Measurements from ENCODE around the gene ARID1B. TPM values are rescaled to one million over a fixed set of nuclear protein-coding genes. Genes with fewer than 3 reads are reported as not detected.
A peak's percentile ranks its signal among the peaks of the same experiment; 100 is the strongest.

ARID1B gene
- total and polyA plus RNA-seq, 9 of the 15 experiments (the other 6 are each of a cell fraction or from before 2014, with no cell fraction given): 12.5 to 50.5 (median 25.8) TPM

GRCh38 chr6:157037165-157037564, 260.0 kb downstream of the ARID1B start:
- no peak for DNase-seq (ENCODE audit: extremely low read depth in 1 of 4, low spot score in 3 of 4)
- FAIRE-seq: no peak
- Histone ChIP-seq H2AFZ (ENCODE audit: low read depth, low read length) (no peak overlapping the region), H4K20me1 (replicated peaks; ENCODE audit: control insufficient read depth, insufficient read depth, low read length) (0 out of 2 replicates have a peak, but pooled peaks cover 5% of the 10 kb centered on the region), H3K9ac (ENCODE audit: insufficient read depth in 1 of 2, low read depth in 2 of 2, low read length in 2 of 2) (peak overlapping the region in 1 of 2 experiments; percentile 4; a peak in 1 of 4 replicates), H3K79me2 (ENCODE audit: control insufficient read depth, insufficient read depth, low read length) (peaks cover 24% of the 10 kb centered on the region), H3K36me3 (ENCODE audit: control insufficient read depth, insufficient read depth, low read length) (no peaks in the 10 kb centered on the region), H3K27ac (ENCODE audit: extremely low read depth, low read depth, low read length) (no peak overlapping the region), H3K4me3 (no peak overlapping the region), H3K27me3 (ENCODE audit: control insufficient read depth in 2 of 2, insufficient read depth in 2 of 2, low read length in 2 of 2) (no peaks in the 10 kb centered on the region), H3K9me1 (ENCODE audit: control insufficient read depth, insufficient read depth, low read length) (no peaks in the 10 kb centered on the region), H3K4me2 (ENCODE audit: insufficient read depth, low read length) (no peak overlapping the region), H3K9me3 (replicated peaks; ENCODE audit: control insufficient read depth, insufficient read depth, low read depth, low read length) (no peaks in the 10 kb centered on the region), H3K4me1 (replicated peaks in 1 of 2; ENCODE audit: control insufficient read depth in 2 of 2, insufficient read depth in 2 of 2, low read length in 2 of 2) (no peaks in the 10 kb centered on the region; a peak in 3 of 5 replicates)
- TF ChIP-seq CCAR2 (IDR thresholded peaks at IDR 0.05; ENCODE audit: low read depth, low read length): no peak
- TF ChIP-seq MEIS2 (IDR thresholded peaks at IDR 0.05; ENCODE audit: partially characterized antibody): peak; percentile 23
- ChIA-PET CTCF (ENCODE audit: low intra/inter-chr PET ratio) (interaction anchor here (0.8 to 0.9 kb wide), 2 partner anchors 9 to 147 kb away, joined by 3 to 7 read pairs; no protein-coding TSS in a partner anchor), POLR2A (interaction anchor here (1.0 to 1.6 kb wide), 6 partner anchors 9 to 25 kb away, joined by 4 to 5 read pairs (median 4); no protein-coding TSS in a partner anchor)
- BruUV-seq (replicated peaks): no TSS peak
- no peak for ATAC-seq
- WGBS (ENCODE audit: insufficient coverage, low coverage, missing lambda C conversion rate): 77% methylated on average over 8 of the region's 8 CpGs
- in situ Hi-C loops (cut with MboI): no loop called here
- intact Hi-C loops (cut with micrococcal nuclease): loop anchor here (10.0 kb wide), 1 partner anchor 118 kb away; no protein-coding TSS in a partner anchor

GRCh38 chr6:157038610-157039009, 261.4 kb downstream of the ARID1B start:
- no peaks in the 10 kb centered on the region for H3K27me3 ChIP-seq (ENCODE audit: control insufficient read depth in 2 of 2, insufficient read depth in 2 of 2, low read length in 2 of 2)
- no peak for DNase-seq (ENCODE audit: extremely low read depth in 1 of 4, low spot score in 3 of 4)
- H3K4me1 ChIP-seq (replicated peaks in 1 of 2; ENCODE audit: control insufficient read depth in 2 of 2, insufficient read depth in 2 of 2, low read length in 2 of 2): no peaks in the 10 kb centered on the region; a peak in 2 of 5 replicates
- ATAC-seq: no peak
- no peak overlapping the region for H2AFZ ChIP-seq (ENCODE audit: low read depth, low read length)
- no peak for FAIRE-seq
- H3K9me3 ChIP-seq (replicated peaks; ENCODE audit: control insufficient read depth, insufficient read depth, low read depth, low read length): no peaks in the 10 kb centered on the region
- H3K36me3 ChIP-seq (ENCODE audit: control insufficient read depth, insufficient read depth, low read length): no peaks in the 10 kb centered on the region
- BruUV-seq (replicated peaks): no TSS peak
- no peaks in the 10 kb centered on the region for H3K9me1 ChIP-seq (ENCODE audit: control insufficient read depth, insufficient read depth, low read length)
- no peak for TF ChIP-seq ZNF76 (CRISPR knock-in tag; IDR thresholded peaks at IDR 0.05; ENCODE audit: borderline replicate concordance)
- no peak for TF ChIP-seq TAF9B (IDR thresholded peaks at IDR 0.05; ENCODE audit: partially characterized antibody)
- TF ChIP-seq ZNF785 (CRISPR knock-in tag; IDR thresholded peaks at IDR 0.05): no peak
- no peak overlapping the region for H3K4me3 ChIP-seq
- CTCF ChIA-PET (ENCODE audit: low intra/inter-chr PET ratio): no interaction called here
- 82% methylated on average over 7 of the region's 7 CpGs for WGBS (ENCODE audit: insufficient coverage, low coverage, missing lambda C conversion rate)
- H3K4me2 ChIP-seq (ENCODE audit: insufficient read depth, low read length): no peak overlapping the region
- H4K20me1 ChIP-seq (replicated peaks; ENCODE audit: control insufficient read depth, insufficient read depth, low read length): 0 out of 2 replicates have a peak, but pooled peaks cover 5% of the 10 kb centered on the region
- POLR2A ChIA-PET: interaction anchor here (0.6 kb wide), 1 partner anchor 349 kb away, joined by 3 read pairs; no protein-coding TSS in a partner anchor
- no peak overlapping the region for H3K27ac ChIP-seq (ENCODE audit: extremely low read depth, low read depth, low read length)
- intact Hi-C loops (cut with micrococcal nuclease) (loop anchor here (10.0 kb wide), 1 partner anchor 116 kb away; no protein-coding TSS in a partner anchor), in situ Hi-C loops (cut with MboI) (no loop called here)
- H3K79me2 ChIP-seq (ENCODE audit: control insufficient read depth, insufficient read depth, low read length): peaks cover 19% of the 10 kb centered on the region
- no peak overlapping the region for H3K9ac ChIP-seq (ENCODE audit: insufficient read depth in 1 of 2, low read depth in 2 of 2, low read length in 2 of 2)
